SK-N-MC (cell line): ENCODE results near the gene MID1.

ENCODE experiments used
- FOXP2 ChIP-seq: optimal IDR thresholded peaks from 2 replicates; pipeline ENCODE3; 2011; ENCODE audit warnings: mild to moderate bottlenecking, moderate library complexity; ENCODE audit not compliant: insufficient read depth; ENCODE audit errors: extremely low read length, control extremely low read depth
- POLR2AphosphoS5 ChIP-seq: IDR thresholded peaks from 2 replicates; pipeline ENCODE4 v1.6.1; 2012; ENCODE audit warnings: mild to moderate bottlenecking, low read depth, low read length, borderline replicate concordance

DNA sequence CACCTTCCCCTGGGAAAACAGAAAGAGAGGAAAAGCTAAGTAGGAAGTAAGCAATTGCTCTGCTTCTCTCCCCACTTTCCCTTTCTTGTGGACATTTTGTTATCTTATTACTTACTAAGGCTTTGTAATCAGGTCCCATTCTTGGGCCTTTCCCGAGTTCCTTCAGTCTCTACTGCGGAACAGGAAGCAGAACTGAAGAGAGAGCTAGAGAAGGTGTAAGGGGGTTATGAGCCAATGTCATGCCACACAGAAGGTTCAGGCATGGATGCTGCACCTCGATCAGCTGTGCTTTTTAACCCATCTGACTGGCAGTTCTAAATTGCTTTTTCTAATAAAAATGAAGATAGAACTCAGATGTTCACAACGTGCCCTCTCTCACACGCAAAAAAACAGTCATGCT is 83.6 kb downstream of the MID1 start:
- TF ChIP-seq FOXP2: no peak
- TF ChIP-seq POLR2AphosphoS5: no peak
